Activated CD8-positive, alpha-beta memory T cell treated with anti-CD3 and anti-CD28 coated beads for 24 hours (primary cell): ENCODE data around the gene INPP4A.
A peak's percentile ranks its signal among the peaks of the same experiment; 100 is the strongest.
"Not testable (repeated sequence)": the region's sequence is repeated elsewhere in the genome, so short reads cannot be mapped to it uniquely, and the experiment has no call there.

Experiments
- DNase-seq: peaks from one replicate; pipeline ENCODE4 v3.0.0-alpha.2; 2020

INPP4A gene

DNA sequence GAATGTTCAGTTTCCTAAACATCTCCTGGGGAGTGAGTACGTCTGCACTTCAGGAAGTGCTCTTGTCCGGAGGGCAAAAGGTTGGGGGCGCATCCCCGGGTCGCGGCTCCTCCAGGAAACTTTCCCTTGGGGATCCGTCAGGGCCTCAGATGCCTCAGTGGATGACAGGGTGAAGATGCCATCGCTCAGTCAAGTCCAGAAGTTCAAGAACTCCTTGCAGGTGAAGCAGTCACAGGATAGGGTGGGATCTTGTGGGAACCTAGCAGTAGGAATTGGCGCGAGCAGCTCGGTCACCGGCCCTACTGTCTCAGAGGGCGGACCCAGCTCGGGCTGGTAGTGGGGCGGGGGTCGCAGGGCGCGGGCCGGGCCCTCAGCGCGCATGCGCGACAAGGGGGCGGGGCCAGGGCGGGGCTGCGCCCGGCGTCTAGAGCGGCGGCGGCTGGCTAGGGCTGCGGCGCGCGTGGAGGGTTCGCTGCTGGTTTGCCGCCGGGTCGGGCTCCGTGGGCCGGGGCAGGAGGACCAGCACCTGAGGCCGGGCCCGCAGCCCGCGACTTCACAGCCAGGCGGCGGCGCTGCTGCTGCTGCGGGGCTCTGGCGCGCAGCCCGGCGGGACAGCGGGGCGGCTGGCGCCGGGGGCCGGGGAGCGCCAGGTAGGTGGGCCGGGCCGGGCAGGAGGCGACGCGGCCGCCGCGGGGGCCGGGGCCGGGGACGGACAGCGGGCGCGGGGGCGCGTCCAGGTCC lies at the start of gene INPP4A:
Gene INPP4A (plus strand): TSS at position 423 of the 741 bp plus-strand sequence. CDS start 75,191 bp downstream, outside the sequence.
- DNase-seq = peak; percentile 94

DNA sequence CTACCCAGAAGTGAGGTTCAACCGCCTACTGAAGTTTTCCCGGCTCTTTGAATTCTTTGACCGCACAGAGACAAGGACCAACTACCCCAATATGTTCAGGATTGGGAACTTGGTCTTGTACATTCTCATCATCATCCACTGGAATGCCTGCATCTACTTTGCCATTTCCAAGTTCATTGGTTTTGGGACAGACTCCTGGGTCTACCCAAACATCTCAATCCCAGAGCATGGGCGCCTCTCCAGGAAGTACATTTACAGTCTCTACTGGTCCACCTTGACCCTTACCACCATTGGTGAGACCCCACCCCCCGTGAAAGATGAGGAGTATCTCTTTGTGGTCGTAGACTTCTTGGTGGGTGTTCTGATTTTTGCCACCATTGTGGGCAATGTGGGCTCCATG lies 48.7 kb upstream of the INPP4A start:
- no peak for DNase-seq

DNA sequence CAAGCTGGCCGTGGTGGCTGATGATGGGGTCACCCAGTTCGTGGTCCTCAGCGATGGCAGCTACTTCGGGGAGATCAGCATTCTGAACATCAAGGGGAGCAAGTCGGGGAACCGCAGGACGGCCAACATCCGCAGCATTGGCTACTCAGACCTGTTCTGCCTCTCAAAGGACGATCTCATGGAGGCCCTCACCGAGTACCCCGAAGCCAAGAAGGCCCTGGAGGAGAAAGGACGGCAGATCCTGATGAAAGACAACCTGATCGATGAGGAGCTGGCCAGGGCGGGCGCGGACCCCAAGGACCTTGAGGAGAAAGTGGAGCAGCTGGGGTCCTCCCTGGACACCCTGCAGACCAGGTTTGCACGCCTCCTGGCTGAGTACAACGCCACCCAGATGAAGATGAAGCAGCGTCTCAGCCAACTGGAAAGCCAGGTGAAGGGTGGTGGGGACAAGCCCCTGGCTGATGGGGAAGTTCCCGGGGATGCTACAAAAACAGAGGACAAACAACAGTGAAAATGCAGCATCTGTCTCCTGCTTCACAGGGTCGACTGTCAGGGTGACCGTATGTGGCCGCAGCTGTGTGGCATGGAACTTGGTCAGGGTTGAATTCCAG lies 47.8 kb upstream of the INPP4A start:
- DNase-seq = no peak

DNA sequence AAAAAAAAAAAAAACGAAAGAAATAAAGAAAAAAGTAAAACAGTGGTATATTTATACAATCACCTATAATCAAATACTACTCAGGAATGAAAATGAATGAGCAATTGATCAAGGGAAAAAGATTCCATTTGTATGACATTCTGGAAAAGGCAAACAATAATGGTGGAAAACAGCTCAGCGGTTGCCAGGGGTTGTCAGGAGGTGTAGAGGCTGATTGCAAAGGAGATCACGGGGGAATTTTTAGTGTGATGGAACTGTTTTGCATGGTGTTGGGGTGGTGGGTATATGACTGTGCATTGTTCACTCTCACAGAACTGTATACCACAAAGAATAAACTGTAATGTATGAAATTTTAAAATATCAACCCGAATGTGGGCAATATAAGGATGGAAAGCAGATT lies 45.5 kb upstream of the INPP4A start:
- DNase-seq = no peak

DNA sequence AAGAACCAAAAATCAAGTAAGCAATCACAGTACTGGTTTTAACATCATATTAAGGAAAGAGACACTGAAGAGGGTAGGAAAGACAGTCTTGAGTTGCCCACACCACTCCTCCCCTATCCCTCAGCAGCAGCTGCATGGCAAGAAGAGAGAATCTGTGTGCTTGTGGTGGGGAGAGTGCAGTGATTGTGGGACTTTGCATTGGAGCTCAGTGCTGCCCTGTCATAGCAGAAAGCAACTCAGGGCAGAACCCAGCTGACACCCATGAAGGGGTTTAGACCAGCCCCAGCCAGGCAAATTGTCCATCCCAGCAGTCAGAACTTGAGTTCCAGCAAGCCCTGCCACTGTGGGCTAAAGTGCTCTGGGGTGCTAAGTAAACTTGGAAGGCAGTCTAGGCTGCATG lies 40.8 kb upstream of the INPP4A start:
- no peak for DNase-seq

DNA sequence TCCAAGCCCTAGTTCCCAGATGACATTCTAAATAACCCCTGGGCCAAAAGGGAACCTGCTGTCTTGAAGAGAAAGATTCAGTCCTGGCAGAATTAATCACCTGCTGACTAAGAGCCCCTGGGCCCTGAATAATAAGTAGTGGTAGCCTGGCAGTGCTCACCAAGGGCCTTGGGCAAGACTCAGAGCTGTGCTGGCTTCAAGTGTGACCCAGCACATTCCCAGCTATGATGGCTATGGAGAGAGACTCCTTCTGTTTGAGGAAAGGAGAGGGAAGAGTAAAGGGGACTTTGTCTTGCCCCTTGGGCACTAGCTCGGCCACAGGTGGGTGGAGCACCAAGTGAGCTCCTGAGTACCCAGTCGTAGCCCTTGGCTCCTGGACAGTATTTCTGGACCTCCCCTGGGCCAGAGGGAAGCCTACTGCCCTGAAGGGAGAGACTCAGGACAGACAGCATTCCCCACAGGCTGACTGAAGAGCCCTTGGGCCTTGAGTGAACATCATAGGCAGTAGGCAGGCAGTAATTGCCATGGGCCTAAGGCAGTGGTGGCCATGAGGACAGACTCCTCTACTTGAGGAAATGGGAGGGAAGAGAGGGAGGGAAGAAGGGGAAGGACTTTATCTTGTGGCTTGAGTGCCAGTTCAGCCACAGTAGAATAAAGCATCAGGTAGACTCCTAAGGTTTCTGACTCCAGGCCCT lies 40.0 kb upstream of the INPP4A start:
- no peak for DNase-seq

DNA sequence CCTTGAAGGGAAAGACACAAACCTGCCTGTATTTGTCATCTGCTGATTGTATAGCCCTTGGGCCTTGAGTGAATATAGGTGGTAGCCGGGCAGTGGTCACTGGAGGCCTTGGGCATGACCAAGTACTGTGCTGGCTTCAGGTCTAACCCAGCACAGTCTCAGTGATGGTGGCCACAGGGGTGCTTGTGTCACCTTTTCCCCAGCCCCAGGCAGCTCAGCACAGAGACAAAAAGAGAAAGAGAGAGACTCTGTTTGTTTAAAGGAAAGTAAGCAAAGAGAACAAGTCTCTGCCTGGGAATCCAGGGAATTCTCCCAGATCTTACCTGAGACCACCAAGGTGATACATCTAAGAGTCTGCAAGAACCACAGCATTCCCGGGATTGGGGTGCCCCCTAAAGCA lies 39.4 kb upstream of the INPP4A start:
- no peak for DNase-seq

DNA sequence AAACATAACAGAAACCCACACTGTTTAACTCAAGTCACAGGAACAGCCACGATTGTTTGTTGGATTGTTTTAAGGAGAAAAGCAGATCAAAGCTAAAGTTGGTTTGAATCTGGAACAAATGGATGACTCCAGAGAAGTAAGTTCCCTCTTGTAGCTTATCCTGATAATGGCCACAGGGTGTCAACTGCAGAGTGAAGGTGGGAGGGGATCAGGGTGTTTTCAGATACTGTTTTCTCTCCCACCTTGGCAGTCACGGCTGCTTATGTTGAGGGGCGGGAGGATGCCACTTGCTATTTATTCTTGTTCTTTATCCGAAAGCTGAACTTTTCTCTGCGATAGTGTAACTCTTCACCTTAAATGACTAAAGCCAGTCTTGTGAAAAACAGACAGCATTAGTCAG lies 36.5 kb upstream of the INPP4A start:
- no peak for DNase-seq

DNA sequence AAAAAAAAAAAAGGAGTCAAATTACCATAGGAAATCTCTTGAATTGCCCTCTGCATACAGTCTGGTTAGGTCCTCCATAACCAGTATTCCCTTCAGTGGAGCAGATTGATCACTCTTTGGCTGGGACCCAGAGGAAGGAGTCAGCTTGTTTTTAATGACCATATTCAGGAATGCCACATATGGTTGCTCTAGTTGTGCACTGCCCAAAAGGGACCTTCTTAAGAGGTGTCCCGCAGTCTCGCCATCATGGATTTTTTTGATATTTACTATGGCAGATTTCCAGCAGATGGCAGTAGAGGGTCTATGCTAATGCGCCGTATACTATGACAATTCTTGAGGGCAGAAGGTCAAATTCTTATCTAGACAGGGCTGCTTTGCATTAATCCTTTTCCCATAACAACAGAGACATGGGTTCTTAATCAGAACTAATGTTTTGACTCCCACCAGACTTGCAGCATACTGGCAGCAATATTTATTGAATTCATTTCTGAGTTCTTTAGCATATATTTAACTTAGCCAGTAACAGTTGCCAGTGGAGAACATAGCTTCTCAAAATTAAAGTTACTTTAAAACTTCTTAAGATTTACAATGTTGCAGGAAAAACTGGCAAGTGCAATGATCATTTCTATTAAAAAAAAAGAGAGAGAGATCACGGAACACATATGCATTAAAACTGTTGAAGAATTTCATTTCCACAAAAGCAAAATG lies 31.8 kb upstream of the INPP4A start:
- DNase-seq = peak; percentile 74

DNA sequence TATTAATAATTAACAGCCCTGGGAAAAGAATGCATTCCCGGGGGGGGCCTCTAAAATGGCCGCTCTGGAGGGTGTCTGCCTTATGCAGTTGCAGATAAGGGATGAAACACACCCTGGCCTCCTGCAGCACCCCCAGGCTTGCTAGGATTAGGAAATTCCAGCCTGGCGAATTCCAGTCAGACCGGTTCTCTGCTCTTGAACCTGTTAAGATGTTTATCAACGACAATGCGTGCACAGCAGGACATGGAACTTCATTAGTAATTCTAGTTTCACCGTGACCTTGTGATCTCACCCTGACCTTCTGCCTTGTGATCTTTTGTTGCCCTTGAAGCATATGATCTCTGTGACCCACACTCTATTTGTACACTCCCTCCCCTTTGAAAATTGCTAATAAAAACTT lies 30.4 kb upstream of the INPP4A start:
- DNase-seq = not testable (repeated sequence)

DNA sequence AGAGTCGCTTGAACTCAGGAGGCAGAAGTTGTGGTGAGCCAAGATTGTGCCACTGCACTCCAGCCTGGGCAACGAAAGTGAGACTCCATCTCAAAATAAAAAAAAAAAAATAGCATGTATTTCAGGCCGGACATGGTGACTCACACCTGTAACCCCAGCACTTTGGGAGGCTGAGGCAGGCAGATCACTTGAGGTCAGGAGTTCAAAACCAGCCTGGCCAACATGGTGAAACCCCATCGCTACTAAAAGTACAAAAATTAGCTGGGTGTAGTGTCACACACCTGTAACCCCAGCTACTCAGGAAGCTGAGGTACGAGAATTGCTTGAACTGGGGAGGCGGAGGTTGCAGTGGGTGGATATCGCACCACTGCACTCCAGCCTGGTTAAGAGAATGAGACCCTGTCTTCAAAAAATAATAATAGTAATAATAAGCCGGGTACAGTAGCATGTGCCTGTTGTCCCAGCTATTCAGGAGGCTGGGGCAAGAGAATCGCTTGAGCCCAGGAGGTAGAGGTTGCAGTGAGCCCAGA lies 28.9 kb upstream of the INPP4A start:
- not testable (repeated sequence) for DNase-seq

DNA sequence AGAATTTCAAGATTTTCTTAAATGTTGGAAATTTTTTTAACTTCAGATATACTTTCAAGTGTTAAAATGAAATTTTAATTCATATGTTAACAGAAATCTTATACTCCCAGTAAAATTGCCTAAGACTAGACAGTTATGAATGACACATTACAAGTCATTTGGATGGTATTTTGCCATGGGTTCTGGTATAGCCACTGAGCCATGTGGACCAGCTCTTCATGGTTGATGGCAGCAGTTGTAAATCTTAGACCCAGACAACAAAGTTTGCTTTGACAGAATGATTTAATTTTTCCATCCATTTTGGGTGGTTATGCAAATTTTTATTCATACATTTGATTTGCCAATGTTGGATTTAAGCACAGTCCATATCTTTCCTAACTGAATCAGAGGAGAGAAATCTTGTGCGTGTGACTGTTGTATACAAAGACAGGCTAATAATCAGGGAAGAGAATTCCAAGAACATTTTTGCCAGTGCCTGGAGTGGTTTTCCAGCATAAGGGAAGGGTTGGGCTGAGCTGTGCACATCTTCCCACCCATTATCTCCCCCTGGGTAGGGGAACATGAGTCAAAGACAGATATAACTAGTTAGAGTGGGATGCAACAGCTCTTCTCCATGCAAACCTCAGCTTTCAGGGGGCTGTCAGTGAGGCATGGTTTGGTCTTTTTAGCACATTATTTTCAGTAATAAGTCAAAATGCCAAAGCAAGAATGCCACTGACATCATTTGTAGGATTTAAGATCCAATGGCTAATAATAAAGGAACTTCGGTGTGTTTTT lies 28.1 kb upstream of the INPP4A start:
- no peak for DNase-seq

DNA sequence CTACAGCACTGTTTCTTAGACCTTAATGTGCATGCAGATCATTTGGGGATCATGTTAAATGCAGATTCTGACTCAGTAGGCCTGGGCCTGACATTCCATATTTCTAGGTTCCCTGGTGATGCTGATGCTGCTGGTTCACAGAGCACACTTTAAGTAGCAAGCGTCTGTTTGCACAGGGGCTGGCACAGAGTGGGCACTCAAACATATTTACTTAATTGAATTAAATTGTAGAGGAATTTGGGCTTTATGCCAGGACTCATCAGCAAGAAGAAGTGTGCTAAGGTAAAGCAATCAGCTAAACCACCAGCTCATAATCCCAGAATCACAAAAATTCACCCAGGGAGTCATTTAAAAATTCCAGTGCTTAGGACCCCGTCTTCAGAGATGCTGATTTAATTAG lies 25.1 kb upstream of the INPP4A start:
- no peak for DNase-seq

DNA sequence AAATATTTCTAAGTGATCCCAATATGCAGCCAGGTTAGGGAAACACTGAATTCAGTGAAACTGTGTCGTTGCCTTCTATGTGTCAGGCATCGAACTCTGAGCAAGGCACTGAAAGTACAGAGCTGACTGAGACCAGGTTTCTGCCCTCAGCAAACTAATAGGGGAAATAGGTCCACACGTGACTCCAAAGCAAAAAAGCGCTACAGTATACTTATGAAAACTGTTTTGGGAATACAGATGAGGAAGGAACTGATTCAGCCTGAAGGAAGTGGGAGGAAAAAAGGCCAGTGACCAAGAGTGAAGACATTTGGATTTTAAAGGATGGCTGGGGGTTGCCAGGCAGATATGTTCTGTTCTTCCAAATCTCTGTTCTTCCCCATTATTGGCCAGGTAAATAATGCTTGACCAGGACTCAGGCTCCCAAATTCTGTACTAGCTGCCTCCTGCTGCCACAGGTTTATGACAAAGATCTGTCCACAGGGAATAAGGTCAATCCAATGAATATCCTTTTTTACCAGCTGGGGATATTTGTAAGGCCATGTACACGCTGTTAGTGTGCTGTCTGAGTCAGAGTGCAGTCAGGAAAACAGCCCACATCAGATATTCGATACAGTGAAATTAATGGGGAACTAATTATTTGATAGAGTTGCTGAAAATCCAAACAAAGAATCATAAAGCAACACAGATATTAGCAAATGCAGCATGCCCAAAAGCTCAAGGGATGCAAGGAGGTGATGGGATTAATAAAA lies 24.5 kb upstream of the INPP4A start:
- DNase-seq = no peak

DNA sequence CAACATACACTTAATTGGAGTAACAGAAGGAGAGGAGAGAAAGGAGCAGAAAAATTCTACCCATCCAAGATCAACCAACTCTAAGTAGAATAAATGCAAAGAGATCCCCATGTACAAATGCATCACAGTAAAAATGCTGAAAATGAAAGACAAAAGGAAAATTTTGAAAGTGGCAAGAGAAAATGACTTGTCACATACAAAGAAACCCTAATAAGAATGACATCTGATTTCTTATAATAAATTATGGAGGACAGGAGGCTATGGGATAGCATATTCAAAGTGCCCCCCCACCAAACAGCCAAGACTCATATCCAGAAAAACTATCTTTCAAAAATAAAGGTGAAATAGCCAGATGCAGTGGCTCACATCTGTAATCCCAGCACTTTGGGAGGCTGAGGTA lies 22.2 kb upstream of the INPP4A start:
- DNase-seq = no peak

DNA sequence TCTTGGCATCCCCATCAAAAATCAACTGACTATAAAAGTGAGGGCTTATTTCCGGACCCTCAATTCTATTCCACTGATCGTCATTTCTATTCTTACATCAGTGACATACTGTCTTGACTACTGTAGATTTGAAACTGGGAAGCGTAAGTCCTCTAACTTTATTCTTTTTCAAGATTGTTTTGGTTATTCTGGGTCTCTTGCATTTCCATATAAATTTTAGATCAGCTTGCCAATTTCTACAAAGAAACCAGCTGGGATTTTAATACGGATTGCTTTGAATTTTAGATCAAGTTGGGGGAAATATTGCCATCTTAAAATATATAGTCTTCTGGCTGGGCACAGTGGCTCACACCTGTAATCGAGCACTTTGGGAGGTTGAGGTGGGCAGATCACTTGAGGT lies 17.9 kb upstream of the INPP4A start:
- DNase-seq = no peak

DNA sequence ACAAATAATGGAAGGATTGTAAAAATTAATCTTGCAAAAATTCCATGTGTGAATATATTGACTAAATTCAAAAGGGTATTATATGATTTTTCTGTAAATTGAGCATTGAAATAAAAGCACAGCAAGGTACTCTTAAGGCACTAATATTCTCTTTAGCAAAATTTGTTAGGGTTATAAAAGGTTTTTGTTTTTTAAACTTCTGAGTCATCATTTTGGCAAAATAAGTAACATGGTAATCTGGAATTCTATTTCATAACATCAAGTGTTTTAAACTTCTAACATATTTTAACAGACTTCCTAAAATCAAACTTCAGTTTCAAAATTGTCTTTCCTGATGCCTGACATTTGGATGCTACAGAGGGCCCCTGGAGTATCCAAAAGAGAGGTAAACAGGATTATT lies 12.5 kb upstream of the INPP4A start:
- DNase-seq = no peak

DNA sequence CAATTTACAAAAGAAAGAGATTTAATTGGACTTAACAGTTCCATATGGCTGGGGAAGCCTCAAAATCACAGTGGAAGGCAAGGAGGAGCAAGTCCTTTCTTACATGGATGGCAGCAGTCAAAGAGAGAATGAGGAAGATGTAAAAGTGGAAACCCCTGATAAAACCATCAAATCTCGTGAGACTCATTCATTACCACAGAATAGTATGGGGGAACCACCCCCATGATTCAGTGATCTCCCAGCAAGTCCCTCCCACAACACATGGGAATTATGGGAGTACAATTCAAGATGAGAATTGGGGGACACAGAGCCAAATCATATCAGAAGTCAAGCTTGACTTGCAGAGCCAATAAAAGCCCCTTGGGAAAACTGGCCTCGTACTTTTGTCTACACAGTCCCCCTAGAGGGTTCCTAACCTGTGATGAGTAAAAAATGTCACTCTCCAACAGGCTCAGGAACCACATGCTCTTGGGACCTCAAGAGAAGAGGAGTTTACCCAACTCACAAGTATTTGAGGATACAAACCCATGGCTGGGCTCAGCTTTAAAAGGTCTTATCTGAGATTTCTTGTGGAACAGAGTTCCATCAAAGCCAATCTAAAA lies 11.2 kb upstream of the INPP4A start:
- DNase-seq = no peak

DNA sequence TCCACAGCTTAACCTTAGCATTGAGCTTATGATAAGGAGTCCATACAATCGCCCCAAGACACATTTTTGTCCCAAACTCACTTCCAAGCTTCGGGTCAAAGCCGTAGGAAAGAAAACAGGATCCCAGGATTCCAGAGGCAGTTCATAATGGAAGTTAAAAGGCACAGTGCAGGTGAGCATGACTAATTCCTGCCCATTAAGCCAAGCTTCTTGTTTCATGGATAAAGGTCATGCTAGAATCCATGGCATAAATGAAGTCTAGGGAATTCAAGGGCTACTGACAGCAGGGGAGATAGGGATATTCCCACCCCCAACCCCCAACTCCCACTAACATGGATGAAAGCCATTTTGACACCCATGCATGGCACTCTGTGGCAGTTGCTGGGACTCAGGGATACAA lies 10.2 kb upstream of the INPP4A start:
- no peak for DNase-seq

DNA sequence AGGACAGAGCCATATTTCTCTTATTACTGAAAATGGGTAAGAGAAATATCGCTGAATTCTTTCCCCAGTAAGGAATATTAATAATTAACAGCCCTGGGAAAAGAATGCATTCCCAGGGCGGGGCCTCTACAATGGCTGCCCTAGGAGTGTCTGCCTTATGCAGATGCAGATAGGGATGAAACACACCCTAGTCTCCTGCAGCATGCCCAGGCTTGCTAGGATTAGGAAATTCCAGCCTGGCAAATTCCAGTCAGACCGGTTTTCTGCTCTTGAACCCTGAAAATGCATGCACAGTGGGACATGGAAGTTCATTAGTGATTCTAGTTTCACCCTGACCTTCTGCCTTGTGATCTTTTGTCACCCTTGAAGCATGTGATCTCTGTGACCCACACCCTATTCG lies 9.0 kb upstream of the INPP4A start:
- DNase-seq = not testable (repeated sequence)

DNA sequence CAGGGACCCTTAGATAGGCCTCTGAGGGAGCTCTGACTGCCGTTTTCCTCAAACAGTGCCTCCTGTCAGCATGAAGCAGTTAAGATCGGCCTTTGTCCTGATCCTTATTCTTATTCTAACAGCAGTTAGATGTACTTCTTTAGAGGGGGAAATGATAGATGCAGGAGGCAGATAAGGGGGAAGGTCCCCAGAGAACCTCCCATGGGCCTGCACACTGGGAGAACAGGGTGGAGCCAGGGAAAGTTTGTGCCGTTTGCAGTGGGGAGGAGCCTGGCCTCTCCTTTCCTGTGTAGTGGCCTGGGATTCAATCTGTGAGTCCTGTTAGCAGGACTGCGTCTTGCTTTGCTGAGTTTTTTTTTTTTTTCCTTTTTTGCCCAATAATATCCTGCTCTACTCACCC lies 7.9 kb upstream of the INPP4A start:
- no peak for DNase-seq
